ENCODE results near the gene FHIT.

The FHIT gene

DNA sequence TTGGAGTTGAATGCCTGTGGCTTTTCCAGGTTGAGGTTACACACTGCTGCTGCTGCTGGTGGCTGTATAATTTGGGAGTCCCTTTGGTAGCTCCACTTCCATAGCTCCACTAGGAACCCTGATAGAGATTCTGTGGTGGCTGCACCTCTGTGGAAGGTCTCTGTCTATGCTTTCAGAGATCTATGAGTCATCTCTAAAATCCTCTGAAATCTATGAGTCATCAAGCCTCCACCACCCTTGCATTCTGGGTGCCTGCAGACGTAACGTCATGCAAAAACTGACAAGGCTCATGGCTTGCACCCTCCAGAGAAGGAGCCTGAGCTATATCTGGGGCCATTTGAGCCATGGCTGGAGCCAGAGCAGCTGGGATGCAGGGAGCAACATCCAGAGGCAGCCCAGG is 1164.4 kb downstream of the FHIT start:
- Histone ChIP-seq H3K4me3 (ENCODE audit: low read length) (no peak overlapping the region), H3K36me3 (ENCODE audit: control insufficient read depth, insufficient read depth, low read length, severe bottlenecking) (no peaks in the 10 kb centered on the region), H3K4me1 (ENCODE audit: control insufficient read depth, insufficient read depth, low read length) (no peaks in the 10 kb centered on the region), H3K9ac (ENCODE audit: low read length) (no peak overlapping the region), H3K9me3 (ENCODE audit: control insufficient read depth, low read length) (no peaks in the 10 kb centered on the region), H3K27me3 (replicated peaks; ENCODE audit: control insufficient read depth, insufficient read depth, low read length) (no peaks in the 10 kb centered on the region)
- no peak for DNase-seq (ENCODE audit: low read depth)

DNA sequence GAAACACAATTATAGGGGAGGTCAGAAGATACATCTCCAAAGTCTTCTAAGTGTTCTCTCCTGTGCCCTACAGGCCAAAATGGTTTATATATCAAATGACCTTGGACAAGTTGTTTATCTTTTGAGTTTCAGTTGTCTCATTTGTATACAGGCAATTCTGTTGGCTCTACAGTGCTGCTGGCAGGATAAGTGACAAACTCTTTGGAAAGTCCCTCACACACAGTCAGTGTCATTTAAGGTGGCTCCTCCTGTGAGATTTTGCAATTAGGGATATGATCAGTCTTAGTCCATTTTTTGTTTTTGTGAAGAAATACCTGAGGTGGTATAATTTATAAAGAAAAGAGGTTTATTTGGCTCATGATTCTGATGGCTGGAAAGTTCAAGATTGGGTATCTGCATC is 1165.6 kb downstream of the FHIT start:
- H3K36me3 ChIP-seq (ENCODE audit: control insufficient read depth, insufficient read depth, low read length, severe bottlenecking): no peaks in the 10 kb centered on the region
- no peaks in the 10 kb centered on the region for H3K27me3 ChIP-seq (replicated peaks; ENCODE audit: control insufficient read depth, insufficient read depth, low read length)
- no peak overlapping the region for H3K9ac ChIP-seq (ENCODE audit: low read length)
- H3K4me3 ChIP-seq (ENCODE audit: low read length): no peak overlapping the region
- H3K4me1 ChIP-seq (ENCODE audit: control insufficient read depth, insufficient read depth, low read length): no peaks in the 10 kb centered on the region
- DNase-seq (ENCODE audit: low read depth): no peak
- H3K9me3 ChIP-seq (ENCODE audit: control insufficient read depth, low read length): no peaks in the 10 kb centered on the region

DNA sequence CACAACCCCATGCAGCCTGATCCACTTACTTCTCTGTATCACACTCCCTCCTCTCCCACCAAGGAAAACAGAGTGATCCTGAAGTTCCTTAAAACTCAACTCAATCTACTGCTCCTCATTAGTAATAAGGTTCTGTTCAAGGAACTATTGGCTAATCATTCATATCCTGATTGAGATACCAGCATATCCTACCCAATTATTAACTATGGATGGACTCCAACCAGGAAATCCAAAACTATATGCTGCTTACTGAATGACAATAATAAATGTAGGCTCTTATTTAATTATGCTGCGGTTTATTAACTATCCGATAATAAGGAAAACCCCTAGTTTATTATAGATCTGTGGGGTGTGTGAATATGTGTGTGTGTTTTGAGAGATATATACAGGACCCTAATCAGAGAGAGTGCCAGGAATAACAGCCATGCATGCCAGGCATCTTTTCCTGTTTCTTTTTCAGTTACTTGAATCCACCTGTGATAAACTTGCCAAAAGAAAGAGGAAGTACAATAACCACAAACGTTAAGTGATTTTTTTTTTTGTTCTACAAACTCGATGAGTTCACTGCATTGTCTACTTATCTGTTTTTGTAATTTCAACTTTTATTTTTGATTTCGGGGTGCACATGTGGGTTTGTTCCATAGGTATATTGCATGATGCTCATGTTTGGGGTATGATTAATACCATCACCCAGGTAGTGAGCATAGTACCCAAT is 1169.7 kb downstream of the FHIT start:
- no peaks in the 10 kb centered on the region for H3K36me3 ChIP-seq (ENCODE audit: control insufficient read depth, insufficient read depth, low read length, severe bottlenecking)
- H3K4me3 ChIP-seq (ENCODE audit: low read length): no peak overlapping the region
- H3K27me3 ChIP-seq (replicated peaks; ENCODE audit: control insufficient read depth, insufficient read depth, low read length): no peaks in the 10 kb centered on the region
- no peak for DNase-seq (ENCODE audit: low read depth)
- no peaks in the 10 kb centered on the region for H3K4me1 ChIP-seq (ENCODE audit: control insufficient read depth, insufficient read depth, low read length)
- H3K9me3 ChIP-seq (ENCODE audit: control insufficient read depth, low read length): peaks cover 7% of the 10 kb centered on the region
- H3K9ac ChIP-seq (ENCODE audit: low read length): no peak overlapping the region

DNA sequence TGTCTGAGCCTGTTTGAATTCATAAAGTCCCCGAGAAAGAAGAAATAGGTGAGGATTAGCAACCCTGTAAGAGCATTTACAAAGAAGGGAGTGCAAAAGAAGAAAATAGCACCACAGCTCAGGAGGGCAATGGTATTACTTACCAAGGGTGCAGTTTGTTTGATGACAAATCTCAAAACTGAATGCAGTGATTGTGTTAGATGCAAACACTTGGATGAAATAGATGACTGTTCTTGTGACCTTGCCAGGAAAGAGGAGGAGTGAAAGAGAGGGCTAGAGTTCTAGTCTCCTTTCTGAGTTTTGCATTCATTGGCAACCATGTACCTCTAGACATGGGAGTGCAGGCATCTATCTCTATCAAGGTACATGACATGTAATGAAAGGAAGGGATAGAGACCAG is 1170.6 kb downstream of the FHIT start:
- peaks cover 7% of the 10 kb centered on the region for H3K9me3 ChIP-seq (ENCODE audit: control insufficient read depth, low read length)
- no peak for DNase-seq (ENCODE audit: low read depth)

DNA sequence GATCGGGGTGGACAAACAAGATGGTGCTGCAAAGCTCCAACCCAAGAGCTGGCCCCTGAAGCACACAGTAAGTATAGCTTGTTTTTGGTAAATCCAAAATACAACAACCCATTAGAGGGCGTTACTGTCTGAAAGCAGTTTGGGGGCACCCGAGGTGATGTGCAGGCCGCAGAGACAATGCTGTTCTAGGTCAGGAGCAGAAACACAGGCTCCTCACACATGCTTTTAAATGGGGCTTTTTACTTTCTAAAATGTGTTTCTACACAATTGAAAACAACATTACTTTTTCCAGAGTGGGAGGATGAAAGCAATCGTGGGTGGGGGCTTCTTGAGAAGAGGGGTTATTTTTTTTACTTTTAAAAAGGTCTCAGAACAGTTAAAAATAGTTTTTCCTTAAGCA is 1172.2 kb downstream of the FHIT start:
- no peaks in the 10 kb centered on the region for H3K4me1 ChIP-seq (ENCODE audit: control insufficient read depth, insufficient read depth, low read length)
- H3K4me3 ChIP-seq (ENCODE audit: low read length): no peak overlapping the region
- H3K36me3 ChIP-seq (ENCODE audit: control insufficient read depth, insufficient read depth, low read length, severe bottlenecking): no peaks in the 10 kb centered on the region
- H3K9ac ChIP-seq (ENCODE audit: low read length): no peak overlapping the region
- DNase-seq (ENCODE audit: low read depth): no peak
- no peaks in the 10 kb centered on the region for H3K27me3 ChIP-seq (replicated peaks; ENCODE audit: control insufficient read depth, insufficient read depth, low read length)
- peaks cover 7% of the 10 kb centered on the region for H3K9me3 ChIP-seq (ENCODE audit: control insufficient read depth, low read length)

More for the DNA sequence above, 1170.6 kb downstream of the FHIT start:
- Histone ChIP-seq H3K4me1 (ENCODE audit: control insufficient read depth, insufficient read depth, low read length) (no peaks in the 10 kb centered on the region), H3K9ac (ENCODE audit: low read length) (no peak overlapping the region), H3K27me3 (replicated peaks; ENCODE audit: control insufficient read depth, insufficient read depth, low read length) (no peaks in the 10 kb centered on the region), H3K4me3 (ENCODE audit: low read length) (no peak overlapping the region), H3K36me3 (ENCODE audit: control insufficient read depth, insufficient read depth, low read length, severe bottlenecking) (no peaks in the 10 kb centered on the region)

DNA sequence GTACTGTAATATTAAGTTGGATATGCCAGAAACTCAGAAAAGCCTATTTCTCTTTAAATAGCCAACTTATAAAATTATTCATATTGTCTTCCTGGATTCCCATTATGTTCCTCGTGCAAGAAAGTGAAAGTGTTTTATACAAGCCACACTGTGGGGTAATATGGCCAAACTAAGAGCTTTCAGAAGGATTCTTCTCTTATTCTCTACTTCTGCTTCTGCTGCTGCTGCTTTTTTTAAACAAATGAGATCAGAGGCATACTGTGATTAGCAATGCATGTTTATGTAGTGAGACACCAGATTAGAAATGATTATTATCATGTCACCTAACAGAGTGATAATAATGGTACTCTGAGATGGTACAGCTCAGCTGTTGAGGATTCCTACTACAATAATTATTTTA is 1174.9 kb downstream of the FHIT start:
- Histone ChIP-seq H3K4me1 (ENCODE audit: control insufficient read depth, insufficient read depth, low read length) (no peaks in the 10 kb centered on the region), H3K4me3 (ENCODE audit: low read length) (peak overlapping the region; percentile 70), H3K9ac (ENCODE audit: low read length) (no peak overlapping the region), H3K27me3 (replicated peaks; ENCODE audit: control insufficient read depth, insufficient read depth, low read length) (no peaks in the 10 kb centered on the region), H3K36me3 (ENCODE audit: control insufficient read depth, insufficient read depth, low read length, severe bottlenecking) (no peaks in the 10 kb centered on the region), H3K9me3 (ENCODE audit: control insufficient read depth, low read length) (peaks cover 7% of the 10 kb centered on the region)
- no peak for DNase-seq (ENCODE audit: low read depth)

DNA sequence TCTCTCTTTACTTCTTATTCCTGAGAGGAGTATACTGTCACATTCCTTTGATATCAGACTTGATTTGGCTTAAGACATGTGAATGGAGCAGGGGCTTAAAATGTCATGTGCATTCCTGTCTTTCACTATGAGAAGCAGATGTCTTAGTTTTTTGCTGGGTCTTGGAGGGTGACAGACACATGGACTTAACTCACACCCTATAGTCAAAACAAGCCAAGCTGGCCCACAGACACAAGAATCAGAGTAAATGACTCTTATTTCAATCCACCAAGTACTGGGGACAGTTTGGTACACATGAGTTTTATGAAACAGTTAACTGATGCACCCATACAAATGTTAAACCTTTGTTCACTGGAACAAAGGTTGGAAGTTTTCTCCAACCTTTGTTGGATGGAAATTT is 1177.3 kb downstream of the FHIT start:
- no peak for DNase-seq (ENCODE audit: low read depth)
- Histone ChIP-seq H3K9ac (ENCODE audit: low read length) (no peak overlapping the region), H3K4me3 (ENCODE audit: low read length) (no peak overlapping the region), H3K27me3 (replicated peaks; ENCODE audit: control insufficient read depth, insufficient read depth, low read length) (no peaks in the 10 kb centered on the region), H3K9me3 (ENCODE audit: control insufficient read depth, low read length) (peaks cover 7% of the 10 kb centered on the region), H3K36me3 (ENCODE audit: control insufficient read depth, insufficient read depth, low read length, severe bottlenecking) (no peaks in the 10 kb centered on the region), H3K4me1 (ENCODE audit: control insufficient read depth, insufficient read depth, low read length) (no peaks in the 10 kb centered on the region)

DNA sequence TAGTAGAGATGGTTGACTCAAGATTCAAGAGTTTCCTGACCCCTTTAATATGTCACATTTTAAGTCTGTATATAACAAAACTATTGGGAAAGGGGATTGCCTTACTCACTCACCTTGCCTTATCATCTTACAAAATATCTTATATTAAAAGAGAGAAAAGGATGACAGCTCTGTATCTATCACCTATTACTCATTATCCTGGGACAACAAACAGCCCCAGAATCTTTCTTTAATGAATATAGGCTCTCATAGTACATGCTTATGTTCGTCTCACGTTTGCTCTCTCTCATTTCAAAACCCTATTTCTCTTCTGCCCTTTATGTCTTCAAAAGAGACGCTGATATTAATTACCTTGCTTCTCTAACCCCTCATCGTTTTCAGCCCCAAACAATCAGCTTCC is 1178.0 kb downstream of the FHIT start:
- Histone ChIP-seq H3K9me3 (ENCODE audit: control insufficient read depth, low read length) (peaks cover 4% of the 10 kb centered on the region), H3K36me3 (ENCODE audit: control insufficient read depth, insufficient read depth, low read length, severe bottlenecking) (no peaks in the 10 kb centered on the region), H3K4me3 (ENCODE audit: low read length) (no peak overlapping the region), H3K4me1 (ENCODE audit: control insufficient read depth, insufficient read depth, low read length) (no peaks in the 10 kb centered on the region), H3K27me3 (replicated peaks; ENCODE audit: control insufficient read depth, insufficient read depth, low read length) (no peaks in the 10 kb centered on the region), H3K9ac (ENCODE audit: low read length) (no peak overlapping the region)
- no peak for DNase-seq (ENCODE audit: low read depth)

DNA sequence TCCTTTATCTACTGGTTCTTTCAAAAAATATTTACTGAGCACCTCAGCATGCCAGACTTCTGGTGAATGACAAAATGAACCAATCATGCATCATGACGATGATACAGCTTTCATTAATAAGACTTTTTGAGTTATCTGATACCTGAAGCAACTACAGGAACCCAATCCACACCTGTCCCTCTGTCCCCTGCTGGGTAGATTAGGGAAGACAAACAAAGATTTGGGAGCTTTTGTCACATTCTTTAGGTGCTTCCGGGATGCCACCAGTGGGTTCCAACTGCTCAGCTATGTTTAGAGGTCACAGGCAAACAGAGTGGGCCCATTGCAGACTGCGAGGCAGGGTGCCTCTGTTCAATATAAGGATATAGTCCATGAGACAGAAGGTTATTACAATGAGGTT is 1180.9 kb downstream of the FHIT start:
- Histone ChIP-seq H3K36me3 (ENCODE audit: control insufficient read depth, insufficient read depth, low read length, severe bottlenecking) (no peaks in the 10 kb centered on the region), H3K4me3 (ENCODE audit: low read length) (no peak overlapping the region), H3K27me3 (replicated peaks; ENCODE audit: control insufficient read depth, insufficient read depth, low read length) (no peaks in the 10 kb centered on the region), H3K9ac (ENCODE audit: low read length) (no peak overlapping the region), H3K4me1 (ENCODE audit: control insufficient read depth, insufficient read depth, low read length) (peaks cover under 1% of the 10 kb centered on the region), H3K9me3 (ENCODE audit: control insufficient read depth, low read length) (no peaks in the 10 kb centered on the region)
- no peak for DNase-seq (ENCODE audit: low read depth)

DNA sequence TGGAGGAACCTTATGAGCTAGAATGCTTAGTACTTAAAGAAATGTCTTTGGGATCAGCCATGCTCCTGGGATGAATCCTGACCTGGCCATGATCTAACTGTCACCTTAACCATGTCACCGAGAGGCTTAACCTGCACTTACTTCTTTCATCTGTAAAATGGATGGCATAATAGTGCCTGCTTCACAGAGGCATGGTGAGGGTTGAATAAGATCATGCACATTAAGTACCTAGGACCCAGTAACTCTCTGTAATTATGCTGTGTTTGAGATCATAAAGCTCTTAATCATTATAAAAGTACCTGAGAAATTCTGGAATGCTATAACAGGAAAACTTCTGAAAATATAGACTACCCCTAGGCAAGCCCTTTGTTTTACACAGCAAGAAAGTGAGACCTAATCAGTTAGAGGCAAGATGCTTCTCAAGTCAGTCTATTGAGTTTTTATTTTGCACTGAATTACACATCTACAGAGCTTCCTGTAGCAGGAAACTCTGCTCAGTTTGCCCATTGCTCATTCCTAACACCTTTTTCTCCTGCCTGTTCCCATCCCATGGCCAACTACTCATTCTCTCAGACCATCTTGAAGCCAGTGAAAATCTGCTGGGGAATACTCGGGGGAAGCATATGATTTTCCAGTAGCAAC is 1185.9 kb downstream of the FHIT start:
- Histone ChIP-seq H3K9me3 (ENCODE audit: control insufficient read depth, low read length) (no peaks in the 10 kb centered on the region), H3K36me3 (ENCODE audit: control insufficient read depth, insufficient read depth, low read length, severe bottlenecking) (no peaks in the 10 kb centered on the region), H3K4me1 (ENCODE audit: control insufficient read depth, insufficient read depth, low read length) (peaks cover 26% of the 10 kb centered on the region), H3K27me3 (replicated peaks; ENCODE audit: control insufficient read depth, insufficient read depth, low read length) (no peaks in the 10 kb centered on the region), H3K9ac (ENCODE audit: low read length) (no peak overlapping the region), H3K4me3 (ENCODE audit: low read length) (no peak overlapping the region)
- DNase-seq (ENCODE audit: low read depth): no peak

DNA sequence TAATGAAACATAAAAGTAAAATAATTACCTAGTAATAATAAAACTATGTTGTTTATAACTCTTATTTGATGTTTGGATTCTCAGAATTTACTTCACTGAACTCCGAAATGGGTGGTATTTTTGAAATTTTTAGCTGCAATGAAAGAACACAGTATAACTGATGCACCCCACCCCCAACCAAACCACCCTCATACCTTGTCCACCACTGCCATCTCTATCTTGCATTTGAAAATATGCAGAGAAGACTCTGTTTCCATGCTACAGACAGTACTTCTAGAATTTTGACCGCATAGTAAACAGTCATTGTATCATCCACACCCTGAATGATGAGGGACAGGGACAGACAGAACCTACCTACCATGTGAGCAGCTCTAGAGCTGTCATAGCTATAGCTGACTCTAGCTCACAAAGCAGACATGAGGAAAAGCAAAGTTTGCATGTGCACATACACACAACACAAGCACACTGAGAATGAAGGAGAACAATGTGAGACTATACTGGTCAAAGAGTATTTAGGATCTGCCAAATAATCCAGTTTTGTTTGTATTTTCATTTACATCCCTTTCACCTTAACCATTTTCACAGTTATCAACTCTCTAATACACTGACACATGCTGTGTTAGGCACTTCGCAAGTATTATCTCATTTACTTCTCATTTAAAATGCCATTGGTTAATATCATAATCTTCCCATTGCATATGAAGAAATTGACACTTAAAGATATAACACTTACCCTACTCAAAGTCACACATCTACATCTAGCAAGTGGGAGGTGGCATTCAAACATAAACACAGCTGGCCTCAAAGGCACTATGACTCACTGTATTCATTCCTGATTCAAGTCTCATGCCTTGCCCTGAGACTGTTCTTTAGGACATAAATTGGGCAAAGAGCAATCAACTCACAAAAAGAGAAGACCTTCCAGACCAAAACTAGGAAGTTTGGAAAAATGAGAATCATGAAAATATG is 1186.8 kb downstream of the FHIT start:
- H3K9ac ChIP-seq (ENCODE audit: low read length): no peak overlapping the region
- peaks cover 26% of the 10 kb centered on the region for H3K4me1 ChIP-seq (ENCODE audit: control insufficient read depth, insufficient read depth, low read length)
- H3K36me3 ChIP-seq (ENCODE audit: control insufficient read depth, insufficient read depth, low read length, severe bottlenecking): no peaks in the 10 kb centered on the region
- DNase-seq (ENCODE audit: low read depth): peak; percentile 33
- H3K9me3 ChIP-seq (ENCODE audit: control insufficient read depth, low read length): no peaks in the 10 kb centered on the region
- no peaks in the 10 kb centered on the region for H3K27me3 ChIP-seq (replicated peaks; ENCODE audit: control insufficient read depth, insufficient read depth, low read length)
- H3K4me3 ChIP-seq (ENCODE audit: low read length): no peak overlapping the region
